GM18951 (cell line): ENCODE data around the gene CXCR6.

Source experiments
- POLR2A ChIP-seq: IDR thresholded peaks from 4 replicates; pipeline ENCODE4 v1.6.1; 2011; ENCODE audit warnings: mild to moderate bottlenecking; ENCODE audit not compliant: insufficient read length, insufficient read depth; ENCODE audit errors: extremely low read depth
- in situ Hi-C: fragments of 300-500 bp; cut with MboI; formaldehyde crosslinking; loops from one replicate; pipeline ENCODE4 v1.12.0; 2022; ENCODE audit warnings: low sequenced_read_pairs, mixed read lengths, inconsistent platforms; ENCODE audit not compliant: unreplicated experiment

The CXCR6 gene

DNA sequence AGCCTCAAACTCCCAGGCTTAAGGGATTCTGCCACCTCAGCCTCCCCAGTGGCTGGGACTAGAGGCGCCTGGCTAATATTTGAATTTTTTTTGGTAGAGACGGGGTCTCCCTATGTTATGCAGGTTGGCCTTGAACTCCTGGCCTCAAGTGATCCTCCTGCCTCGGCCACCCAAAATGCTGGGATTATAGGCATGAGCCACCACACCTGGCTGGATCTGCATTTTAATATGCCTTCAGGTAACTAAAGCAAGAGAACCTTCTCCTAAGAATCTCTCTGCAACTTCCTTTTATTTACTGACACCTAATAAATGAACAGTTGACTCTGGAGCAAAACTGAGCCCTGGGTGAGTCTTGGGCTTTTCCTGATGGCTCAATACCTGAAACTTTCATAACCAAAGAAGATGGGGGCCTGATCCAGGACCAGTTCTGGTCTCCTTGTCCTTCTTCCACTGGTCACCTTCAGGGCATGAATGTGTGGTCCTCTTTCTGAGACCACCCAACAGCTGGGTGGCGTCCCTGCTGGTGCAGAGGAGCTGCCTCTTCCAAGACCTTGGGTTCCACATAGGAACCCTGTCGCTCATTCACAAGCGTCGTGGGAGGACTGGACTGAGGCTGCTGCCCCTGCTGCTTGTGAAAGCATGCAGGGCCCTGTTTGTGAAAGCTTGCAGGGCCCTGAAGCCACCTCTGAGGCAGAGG, 28.8 kb upstream of the CXCR6 start:
- no peak for TF ChIP-seq POLR2A
- in situ Hi-C loops: no loop called here

DNA sequence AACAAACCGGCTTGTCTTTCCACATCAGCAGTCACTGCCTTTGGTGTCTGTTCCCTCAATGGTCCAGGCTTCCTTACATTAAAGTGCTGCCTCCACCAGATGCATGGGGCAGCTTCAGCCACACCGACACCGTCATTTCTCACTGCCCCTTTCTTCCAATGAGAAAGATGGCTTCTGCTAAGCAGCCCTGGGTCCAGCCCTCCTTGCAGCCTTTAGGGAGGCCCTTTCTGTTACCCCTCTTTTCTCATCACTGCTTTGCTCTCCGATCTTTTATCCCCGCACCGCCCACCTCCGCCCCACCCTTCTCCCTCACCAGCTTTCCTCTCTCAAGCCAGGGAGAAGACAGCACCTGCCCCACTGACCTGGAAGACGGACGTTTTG, 28.2 kb upstream of the CXCR6 start:
- in situ Hi-C loops: no loop called here
- no peak for TF ChIP-seq POLR2A

DNA sequence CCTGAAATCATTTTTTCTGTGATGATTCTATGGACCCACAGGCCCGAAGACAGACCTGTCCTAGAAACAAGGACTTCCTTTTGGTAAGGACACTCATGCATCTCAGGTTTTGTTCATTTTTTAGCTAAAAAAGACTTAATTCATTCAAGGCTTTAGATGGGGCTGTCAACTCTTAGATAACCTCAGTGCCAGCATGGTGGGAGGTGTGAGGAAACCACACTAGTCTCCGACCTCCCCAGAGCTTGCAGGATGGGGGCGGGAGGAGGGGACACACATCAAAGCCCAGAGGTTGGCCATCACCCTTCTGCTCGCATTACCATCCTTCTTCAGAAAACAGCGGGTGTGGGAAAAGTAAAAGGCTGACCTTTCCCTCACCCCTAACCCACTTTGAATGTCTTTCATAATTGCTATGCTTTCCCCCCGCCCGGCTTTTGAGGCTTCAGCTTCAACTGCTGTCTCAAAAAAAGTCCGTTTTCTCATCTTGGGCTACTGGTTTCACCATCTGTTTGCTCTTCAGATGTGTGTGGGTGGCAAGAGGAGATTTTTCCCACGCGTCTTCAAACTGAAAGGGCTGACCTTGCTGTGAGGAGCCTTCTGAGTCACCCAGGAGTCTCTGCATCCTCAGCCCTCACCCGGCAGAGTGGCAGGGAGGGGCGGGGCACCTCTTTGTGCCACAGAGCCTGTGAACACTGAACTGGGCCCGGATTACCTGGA, 27.6 kb upstream of the CXCR6 start:
- no peak for TF ChIP-seq POLR2A
- in situ Hi-C loops: no loop called here

DNA sequence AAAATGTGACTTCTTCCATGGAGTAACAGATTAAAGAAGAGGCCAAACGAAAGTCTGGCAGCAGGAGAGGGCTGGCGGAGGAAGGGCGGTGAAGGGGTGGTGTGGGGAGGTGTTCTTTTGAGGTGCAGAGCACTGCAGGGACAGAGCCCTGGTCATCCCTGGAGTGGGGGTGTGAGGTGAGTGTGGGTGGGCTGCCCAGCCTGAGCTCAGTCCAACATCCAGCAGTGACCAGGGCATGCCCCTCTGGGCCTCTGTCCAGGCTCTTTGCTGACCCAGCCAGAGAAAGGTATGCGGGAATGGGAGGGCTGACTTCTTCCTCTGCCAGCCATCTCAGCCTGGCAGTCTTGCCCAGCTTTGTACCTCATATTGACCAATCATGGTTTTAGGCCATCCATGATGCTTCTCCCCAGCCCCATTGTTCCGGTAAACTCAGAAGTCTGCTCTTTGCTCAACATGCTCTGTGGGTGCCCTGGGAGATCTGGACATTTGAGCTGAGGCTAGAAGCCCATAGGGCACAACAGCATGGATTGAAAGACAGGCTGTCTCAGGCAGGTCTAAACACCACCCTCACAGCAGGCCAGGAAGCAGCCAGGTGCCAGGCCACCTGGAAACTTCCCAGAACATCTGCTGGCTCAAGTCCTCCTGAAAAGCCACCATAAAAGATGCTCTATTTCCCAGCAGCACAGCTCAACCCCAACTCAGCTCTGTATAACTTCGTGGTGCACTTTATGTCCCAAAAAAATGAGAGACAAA, 25.9 kb upstream of the CXCR6 start:
- no peak for TF ChIP-seq POLR2A
- in situ Hi-C loops: no loop called here

DNA sequence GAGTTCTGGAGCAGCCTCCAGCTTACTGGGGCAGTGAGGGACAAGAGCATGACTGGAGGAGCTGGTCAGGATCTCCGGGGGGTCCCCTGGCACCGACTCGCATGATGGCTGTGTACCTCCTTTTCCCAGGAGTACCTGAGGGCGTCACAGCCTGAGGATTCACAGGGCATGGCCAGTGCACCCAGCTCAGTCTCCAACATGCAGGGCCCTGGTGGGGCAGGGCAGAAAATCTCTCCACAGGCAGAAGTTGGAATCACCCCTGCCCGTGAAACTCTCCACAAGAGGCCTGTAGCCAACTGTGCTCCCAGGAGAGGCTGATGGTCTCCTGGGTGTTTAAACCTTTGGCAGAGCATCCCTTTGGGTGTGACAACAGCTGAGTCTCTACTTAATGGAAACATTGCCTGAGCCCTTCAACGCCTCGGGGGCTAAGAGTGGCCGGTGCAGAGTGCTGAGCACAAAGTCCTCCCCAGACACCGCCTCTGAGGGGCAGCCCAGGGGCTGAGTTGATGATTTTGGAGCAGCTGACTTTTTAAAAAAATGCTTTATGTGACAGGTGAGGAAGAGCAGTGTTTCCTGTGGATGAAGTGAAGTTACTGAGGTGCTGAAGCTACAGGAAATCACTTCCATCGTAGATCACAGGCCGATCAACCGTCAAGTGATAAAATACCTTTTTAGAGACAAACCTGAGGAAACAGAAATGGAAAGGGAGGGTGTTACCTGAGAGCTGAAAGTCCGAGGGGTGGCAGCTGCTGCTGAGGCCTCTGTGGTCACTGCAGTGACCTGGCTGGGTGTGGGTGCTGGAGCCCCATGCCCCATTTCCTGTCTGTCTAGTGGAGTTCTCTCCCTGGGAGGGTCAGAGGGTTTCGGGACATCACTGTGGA, 21.9 kb upstream of the CXCR6 start:
- in situ Hi-C loops: loop anchor here (5.0 kb wide), 1 partner anchor 169 kb away; no protein-coding TSS in a partner anchor

DNA sequence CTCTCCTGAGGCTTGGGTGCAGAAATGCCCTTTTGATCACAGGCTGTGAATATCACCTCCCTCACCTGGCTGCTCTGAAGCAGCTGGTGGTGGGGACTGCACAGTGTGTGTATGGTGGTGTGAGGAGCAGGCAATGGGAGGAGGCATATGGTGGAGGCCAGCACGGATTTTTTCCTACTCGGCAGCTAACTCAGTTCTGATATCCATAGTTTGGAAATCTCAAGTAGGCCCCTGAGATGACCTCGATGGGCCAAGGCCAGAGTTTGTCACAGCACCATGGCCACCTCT, 21.3 kb upstream of the CXCR6 start:
- in situ Hi-C loops: loop anchor here (5.0 kb wide), 1 partner anchor 170 kb away; no protein-coding TSS in a partner anchor
- no peak for TF ChIP-seq POLR2A

More for the DNA sequence above, 21.9 kb upstream of the CXCR6 start:
- TF ChIP-seq POLR2A: no peak

DNA sequence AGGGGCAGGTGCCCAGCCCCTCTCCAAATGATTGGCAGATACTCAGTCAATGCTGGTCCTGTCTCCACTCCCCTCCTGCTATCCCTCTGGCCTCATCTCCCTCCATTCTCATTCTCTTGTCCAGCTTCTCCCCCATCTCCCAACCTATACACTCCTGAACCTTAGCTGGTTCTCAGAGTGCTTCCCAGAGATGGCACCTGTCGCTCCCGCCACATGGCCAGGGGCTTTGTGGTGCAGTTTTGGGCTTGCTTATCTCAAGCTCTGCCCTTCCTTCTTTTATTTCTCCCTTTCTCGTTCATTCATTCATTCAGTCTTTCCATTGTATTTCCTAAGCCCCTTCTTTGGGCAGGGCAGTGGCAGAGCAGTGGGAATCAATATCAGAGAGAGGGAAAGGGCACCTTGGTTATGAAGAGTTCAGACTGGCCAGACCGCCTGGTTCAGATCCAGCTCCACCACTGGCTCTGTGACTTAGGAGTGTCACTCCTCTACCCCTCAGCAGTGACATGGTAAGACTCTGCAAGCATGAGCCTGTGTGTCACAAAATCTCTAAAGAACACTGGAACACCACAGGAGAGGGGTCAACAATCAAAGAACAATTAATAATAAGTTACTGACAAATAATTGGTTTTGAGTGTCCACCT, 20.2 kb upstream of the CXCR6 start:
- in situ Hi-C loops: loop anchor here (5.0 kb wide), 1 partner anchor 171 kb away; no protein-coding TSS in a partner anchor
- no peak for TF ChIP-seq POLR2A

DNA sequence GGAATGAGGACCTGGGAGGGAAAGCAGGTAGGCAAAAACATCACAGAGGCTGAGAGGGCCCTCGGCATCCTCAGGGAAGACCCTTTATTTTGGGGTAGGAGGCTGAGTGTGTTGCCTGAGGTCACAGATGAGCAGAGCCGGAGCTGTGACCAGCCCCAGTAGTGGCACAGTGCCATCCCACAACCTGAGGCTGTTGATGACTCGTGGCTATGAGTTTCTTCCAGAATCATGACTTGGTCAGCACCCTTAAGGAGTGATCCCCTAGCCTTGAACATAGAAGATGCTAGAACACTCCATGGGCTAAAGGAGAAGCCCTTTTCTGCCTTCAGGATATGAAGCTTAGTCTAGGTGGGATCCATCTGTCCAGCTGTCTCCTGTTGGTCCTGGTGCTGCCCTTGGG, 19.5 kb upstream of the CXCR6 start:
- in situ Hi-C loops: loop anchor here (5.0 kb wide), 1 partner anchor 171 kb away; no protein-coding TSS in a partner anchor
- TF ChIP-seq POLR2A: no peak

DNA sequence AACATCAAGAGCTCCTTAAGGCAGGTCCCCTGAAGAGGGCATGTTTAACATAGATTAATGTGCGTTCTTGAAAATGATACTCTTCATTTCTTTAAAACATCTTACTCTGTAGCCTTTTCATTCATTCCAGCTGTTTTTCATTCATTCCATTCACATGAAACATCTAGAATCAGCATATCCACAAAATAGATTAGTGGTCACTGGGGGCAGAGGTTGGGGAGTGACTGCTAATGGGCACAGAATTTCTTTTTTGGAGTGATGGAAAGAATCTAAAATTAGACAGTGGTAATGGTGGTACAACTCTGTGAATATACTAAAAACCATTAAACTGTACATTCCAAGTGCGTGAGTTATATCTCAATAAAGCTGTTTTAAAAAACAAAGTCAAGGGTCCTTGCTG, 15.4 kb upstream of the CXCR6 start:
- no peak for TF ChIP-seq POLR2A
- in situ Hi-C loops: loop anchor here (25.0 kb wide), 2 partner anchors 284 to 416 kb away; partner anchors contain the start of gene CCR1

DNA sequence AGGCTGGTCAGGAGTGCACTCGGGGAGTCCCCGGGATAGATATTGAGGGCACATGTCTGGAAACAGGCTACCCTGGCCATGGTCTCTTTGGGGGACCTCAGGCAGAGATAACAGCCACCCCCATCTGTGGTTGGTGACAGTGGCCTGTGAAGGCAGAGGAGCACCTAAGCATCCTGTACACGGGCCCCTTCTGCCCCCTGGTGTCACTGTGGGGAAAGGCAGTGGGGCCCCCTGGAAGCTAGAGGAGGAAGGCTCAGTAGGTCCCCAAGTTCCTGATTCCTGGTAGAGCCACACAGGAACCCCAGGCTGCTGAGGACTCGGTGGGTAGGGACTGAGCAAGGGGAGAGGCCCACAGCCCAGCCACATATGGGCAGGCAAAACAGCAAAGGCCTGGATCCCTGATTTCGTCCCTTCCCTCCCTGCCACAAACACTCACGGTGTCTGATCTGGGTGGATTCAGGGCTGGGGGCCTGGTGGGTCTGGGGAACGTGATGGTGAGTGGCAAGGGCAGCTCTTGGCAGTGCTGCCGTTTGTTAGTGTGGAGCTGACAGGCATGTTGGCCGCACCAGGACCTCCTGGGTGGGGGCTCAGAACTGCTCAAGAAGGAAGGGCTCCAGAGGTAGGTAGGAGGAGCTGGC, 14.1 kb upstream of the CXCR6 start:
- in situ Hi-C loops: loop anchor here (25.0 kb wide), 2 partner anchors 283 to 417 kb away; partner anchors contain the start of gene CCR1
- no peak for TF ChIP-seq POLR2A

DNA sequence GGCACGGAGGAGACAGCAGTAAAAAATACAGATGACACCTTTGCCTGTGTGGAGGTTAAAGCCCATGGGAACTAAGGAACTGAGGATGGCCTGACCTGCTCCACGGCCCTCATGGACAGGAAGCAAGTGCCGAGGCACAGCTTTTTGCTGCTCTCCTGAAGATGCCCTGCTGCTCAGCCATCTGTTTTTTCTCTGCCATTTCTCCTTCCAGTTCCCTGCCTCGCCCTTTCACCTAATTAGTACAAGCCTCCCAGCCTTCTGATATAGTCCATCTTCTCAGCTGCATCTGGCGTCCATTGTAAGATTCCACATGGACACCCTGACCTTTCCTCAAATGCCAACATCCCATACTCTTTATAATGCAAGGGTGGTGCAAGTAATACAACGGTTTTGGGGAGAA, 11.8 kb upstream of the CXCR6 start:
- in situ Hi-C loops: loop anchor here (25.0 kb wide), 2 partner anchors 281 to 419 kb away; partner anchors contain the start of gene CCR1
- TF ChIP-seq POLR2A: no peak

DNA sequence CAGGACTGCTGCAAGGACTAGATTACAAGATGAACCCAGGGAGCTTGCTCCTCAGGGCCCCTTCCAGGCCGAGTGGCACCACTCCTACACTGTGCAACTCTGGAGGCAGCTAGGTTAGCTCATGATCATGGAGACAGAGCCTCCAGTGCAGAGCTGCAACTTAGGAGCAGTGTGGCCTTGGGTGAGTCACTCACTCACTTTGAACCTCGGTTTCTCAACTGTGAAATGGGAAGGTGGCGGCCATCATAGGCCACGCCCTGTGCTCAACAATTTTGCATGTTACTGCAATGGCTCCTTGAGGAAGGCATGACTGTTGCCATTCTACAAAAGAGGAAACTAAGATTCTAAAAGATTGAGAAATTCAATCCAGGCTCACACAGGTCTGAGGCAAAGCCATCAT, 11.2 kb upstream of the CXCR6 start:
- TF ChIP-seq POLR2A: no peak
- in situ Hi-C loops: loop anchor here (25.0 kb wide), 2 partner anchors 280 to 420 kb away; partner anchors contain the start of gene CCR1

DNA sequence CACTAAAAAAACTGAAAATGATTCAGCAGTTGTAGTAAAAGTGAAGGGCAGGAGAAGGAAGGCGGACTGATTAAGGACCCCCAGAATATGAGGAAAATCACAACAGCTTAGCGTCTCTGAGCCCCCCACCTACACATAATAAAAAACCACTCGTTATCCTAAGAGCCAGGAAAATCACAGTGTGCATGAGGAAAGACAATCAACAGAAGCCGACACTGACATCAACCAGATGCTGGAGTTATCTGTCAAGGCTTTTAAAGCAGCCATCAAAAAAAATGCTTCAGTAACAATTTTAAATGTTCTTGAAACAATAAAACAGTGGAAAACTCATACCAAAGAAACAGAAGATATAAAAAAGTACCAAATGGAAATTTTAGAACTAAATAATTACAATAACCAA, 9.7 kb upstream of the CXCR6 start:
- in situ Hi-C loops: loop anchor here (25.0 kb wide), 2 partner anchors 279 to 421 kb away; partner anchors contain the start of gene CCR1
- no peak for TF ChIP-seq POLR2A
